IPS-NIHi7 (cell line): Measurements from ENCODE around the gene TSR3.

Experiments used
- DNase-seq: peaks from one replicate; pipeline ENCODE4 v3.0.0; 2012; ENCODE audit warnings: mixed read lengths; ENCODE audit errors: extremely low spot score

TSR3 gene

DNA sequence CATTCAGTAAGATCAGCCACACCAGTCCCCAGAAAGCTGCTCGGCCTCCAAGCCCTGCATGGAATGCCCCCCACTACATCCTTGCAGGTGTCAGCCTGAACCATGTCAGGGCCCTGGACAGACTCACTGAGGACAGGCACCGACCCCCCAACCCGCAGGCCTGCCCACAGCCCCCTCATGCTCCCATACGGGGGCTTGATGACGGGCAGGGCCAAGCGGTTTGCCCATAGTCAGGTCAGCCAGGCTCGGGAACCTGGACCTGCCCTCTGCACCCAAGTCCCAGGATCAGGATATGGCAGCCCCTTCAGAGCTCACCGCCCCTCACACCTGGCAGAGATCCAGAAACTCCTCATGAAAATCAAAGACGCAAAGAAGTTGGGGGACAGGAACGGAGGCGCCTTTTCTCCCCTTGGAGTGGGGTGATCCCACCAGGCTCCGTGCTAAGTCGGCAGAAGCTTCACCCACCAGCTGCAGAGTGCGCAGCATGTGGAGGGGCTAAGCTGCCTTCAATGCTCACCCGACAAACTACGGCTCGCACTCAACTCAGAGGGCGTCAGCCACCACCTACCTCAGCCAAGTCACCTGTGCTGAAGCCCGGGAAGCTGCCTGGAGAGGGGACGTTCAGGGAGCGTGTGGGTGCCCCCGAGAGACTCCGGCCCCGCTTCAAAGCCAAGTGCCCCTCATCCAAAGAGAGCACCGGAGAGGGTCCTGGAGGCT is 26.6 kb upstream of the TSR3 start:
- no peak for DNase-seq

DNA sequence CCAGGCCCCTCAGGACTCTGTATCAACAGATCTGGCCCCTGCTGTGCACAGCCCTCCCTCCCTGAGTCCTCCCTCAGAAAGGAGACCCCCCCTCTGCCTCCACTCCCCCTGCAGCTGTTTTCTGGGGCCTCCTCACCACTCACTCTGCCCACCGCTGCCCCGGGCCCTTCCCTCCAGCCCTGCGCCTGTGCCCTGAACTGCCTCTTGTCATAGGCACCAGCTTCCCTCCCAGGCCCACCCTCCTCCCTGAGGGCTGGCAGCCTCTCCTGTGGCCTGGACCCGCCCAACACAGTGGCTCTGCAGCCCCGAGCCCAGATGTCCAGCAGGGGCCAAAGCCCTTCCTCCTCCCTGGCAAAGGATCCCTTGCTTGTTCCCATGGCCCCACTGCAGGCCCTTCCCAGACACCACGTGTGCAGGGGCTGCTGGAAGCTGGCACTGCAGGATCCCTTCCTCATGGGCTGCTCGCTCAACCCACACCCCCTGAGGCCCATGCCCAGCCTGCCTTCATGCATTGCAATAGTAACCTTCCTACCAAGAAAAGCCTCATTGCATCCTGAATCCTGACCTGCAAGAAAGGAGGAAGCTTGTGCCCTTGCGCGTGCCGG is 25.8 kb upstream of the TSR3 start:
- DNase-seq: no peak

GRCh38 chr16:1375741-1376410 is 24.2 kb upstream of the TSR3 start:
- DNase-seq: no peak

DNA sequence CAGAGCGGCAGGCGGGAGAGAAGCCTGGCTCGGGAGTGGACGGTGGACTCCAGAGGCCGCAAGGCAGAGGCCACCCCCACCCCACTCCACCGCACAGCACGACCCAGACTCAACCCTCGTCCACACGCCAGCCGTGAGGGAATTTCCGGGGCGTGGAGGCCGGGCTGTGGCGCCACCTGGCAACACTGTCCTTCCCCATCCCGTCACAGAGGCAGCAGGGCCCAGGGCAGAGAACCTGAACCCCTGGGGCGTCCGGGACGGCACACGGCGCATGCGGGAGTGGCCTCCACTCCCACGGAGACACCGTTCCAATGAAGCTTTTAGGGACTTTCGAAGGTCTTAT is 23.6 kb upstream of the TSR3 start:
- DNase-seq: no peak

DNA sequence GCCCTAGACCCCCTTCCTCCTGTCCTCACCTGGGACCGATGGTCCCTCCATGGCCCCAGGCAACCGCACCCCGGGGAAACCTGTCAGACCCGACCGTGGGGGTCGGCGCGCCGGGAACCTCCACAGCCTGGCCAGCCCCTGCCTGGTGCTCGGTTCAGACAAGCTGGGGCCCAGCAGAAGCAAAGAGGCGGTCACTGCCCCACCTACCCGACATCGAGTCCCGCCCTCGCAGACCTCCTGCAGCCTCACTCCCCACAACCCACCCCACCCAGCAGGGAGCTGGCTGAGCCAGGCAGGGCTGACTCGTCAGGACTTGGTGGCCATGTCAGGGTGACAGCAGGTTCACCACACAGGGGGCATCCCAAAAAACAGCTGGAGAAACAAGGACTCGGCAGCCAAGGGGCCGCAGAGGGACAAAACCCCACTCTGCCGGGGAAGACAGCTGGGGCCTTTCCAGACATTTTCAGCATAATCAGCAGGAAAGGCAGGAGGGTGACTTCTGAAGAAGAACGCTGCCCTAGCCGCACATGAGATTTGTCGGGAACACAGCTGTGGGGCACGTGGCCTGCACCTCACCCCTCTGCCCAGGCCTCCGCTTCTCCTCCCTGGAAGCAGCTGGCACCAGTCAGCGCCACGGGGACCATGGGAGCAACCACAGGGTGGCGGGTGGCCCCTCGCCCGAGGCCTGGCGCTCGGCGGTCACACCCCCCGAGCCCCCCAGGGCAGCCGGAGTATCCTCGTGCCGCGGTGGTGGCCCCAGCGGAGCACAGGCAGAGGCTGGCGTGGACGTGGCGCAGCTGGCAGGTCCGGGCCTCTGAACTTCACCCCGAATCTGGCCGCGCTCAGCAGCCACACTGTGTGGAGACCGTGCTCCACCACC is 23.0 kb upstream of the TSR3 start:
- DNase-seq: no peak

GRCh38 chr16:1372292-1372950 is 20.7 kb upstream of the TSR3 start:
- DNase-seq: no peak

DNA sequence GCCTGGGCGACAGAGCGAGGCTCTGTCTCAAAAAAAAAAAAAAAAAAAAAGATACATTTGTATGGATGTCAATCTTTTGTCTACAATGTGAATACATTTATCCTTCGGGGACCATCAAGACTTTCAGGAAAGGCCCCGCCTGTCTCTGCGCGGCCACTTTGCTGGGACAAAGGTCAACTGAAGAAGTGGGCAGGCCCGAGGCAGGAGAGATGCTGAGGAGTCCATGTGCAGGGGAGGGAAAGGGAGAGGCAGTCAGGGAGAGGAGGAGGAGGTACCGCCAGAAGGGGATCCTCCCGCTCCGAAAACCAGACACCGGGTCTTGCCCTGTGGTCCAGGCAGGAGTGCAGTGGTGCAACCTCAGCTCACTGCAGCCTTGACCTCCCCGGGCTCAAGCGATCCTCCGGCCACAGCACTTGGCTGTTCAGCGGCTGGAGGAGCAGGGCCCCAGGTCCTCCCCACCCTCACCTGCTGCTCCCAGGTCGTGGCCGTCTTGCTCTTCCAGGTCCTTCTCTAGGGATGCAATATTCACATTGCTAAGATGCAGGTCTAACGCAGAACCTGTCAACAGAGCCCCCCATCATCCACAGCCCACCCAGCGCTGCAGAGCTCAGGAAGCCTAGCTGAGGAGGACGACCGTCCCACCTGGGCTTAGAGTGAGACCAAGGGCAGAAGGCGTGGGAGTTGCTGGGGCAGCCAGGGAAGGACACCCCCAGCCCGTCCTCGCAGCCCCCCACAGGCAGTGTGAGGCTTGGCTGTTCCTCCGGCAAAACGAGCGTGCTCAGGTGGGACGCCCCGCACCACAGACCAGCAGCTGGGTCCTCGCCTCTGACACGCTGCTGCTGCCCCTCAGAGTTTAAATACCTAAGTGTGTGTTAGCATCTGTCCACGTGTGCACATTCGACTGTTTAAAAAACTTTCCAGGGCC is 19.6 kb upstream of the TSR3 start:
- no peak for DNase-seq

DNA sequence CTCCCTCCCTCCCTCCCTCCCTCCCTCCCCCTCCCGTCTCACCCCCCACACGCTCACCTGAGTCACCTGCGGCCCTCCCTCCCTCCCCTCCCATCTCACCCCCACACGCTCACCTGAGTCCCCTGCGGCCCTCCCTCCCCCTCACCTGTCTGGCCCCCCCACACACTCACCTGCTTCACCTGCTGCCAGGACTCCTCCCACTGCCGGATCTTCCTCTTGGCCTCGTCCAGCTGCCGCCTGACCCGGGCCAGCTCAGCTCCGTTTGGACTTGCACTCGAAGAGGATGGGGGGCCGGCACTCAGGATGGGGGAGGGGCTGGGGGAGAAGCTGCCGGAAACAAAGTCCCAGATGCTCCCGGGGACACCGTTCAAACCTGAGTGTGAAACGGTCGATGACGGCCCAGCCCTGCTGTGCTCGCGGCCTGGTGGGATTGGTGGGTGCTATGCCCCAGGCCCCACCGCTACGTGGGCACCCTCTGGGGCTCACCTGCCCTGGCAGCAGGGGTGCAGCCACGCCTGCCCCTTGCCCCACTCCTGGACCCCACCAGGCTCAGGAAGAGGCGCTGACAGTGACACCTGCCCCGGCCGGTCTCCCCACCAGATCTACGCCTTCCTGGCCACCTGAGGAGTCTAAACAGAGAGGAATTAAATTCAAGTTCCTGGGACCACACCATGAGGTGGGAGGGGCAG is 16.0 kb upstream of the TSR3 start:
- DNase-seq: no peak

GRCh38 chr16:1366712-1367299 is 15.1 kb upstream of the TSR3 start:
- no peak for DNase-seq

DNA sequence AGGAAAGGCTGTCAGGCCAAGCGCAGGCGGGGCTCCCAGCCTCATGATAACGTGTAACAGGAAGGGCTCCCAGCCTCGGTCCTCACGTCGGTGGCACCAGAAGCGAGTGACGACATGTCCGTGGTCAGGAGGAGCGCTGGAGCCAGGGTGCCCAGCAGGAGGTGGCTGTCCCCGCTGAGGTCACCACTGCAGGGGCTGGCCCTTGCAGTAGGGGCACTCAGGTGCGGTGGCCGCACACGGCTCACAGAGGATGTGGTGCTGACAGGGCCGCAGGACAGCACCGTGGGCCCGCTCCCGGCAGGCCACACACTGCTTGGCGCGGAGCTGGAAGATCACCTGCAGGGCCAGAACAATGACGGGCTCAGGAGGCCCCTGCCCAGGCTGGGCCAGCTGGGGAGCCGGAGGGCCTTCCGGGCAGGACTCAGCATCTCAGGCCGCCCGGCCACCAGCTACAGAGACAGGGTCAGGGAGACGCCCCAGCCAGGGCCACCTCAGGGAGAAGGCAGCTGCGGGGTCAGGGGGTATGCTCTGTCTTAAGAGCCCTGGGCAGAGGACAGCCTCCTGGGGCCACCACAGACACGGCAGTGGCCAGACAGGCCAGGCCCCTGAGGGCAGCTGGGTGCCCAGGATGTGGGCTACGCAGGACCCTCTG is 14.5 kb upstream of the TSR3 start:
- DNase-seq: no peak

- DNase-seq: no peak
Measured at GRCh38 chr16:1364510-1364909, 12.8 kb upstream of the TSR3 start.

DNA sequence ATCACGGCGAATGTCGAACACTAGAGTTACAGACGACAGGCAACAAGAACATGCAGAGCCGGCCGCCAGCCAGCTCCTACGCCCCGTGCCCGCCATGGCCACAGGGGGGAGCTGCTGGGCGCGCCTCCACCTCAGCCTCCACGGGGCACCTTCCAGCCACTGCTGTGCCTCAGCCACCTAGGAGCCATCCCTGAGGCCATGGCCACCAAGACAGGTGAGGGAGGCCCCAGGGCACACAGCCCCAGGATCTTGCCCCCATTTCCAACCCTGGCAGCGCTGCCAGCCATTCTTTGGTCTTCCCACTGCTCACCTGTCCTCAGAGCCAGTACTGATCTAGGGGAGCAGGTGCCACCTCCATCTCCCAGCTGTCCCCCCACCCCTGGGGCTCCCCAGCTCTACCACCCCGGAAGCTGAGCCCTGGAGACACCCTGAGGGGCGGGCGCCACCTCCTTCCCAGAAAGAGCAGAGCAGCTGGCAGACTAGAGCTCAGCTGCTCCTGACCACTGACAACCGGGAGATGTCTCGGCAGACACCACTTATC is 11.9 kb upstream of the TSR3 start:
- DNase-seq: peak; percentile 89

GRCh38 chr16:1362807-1363206 is 11.1 kb upstream of the TSR3 start:
- no peak for DNase-seq

- no peak for DNase-seq
Measured at GRCh38 chr16:1361685-1362360, 10.1 kb upstream of the TSR3 start.

- DNase-seq: no peak
Measured at GRCh38 chr16:1357906-1358566, 6.4 kb upstream of the TSR3 start.

DNA sequence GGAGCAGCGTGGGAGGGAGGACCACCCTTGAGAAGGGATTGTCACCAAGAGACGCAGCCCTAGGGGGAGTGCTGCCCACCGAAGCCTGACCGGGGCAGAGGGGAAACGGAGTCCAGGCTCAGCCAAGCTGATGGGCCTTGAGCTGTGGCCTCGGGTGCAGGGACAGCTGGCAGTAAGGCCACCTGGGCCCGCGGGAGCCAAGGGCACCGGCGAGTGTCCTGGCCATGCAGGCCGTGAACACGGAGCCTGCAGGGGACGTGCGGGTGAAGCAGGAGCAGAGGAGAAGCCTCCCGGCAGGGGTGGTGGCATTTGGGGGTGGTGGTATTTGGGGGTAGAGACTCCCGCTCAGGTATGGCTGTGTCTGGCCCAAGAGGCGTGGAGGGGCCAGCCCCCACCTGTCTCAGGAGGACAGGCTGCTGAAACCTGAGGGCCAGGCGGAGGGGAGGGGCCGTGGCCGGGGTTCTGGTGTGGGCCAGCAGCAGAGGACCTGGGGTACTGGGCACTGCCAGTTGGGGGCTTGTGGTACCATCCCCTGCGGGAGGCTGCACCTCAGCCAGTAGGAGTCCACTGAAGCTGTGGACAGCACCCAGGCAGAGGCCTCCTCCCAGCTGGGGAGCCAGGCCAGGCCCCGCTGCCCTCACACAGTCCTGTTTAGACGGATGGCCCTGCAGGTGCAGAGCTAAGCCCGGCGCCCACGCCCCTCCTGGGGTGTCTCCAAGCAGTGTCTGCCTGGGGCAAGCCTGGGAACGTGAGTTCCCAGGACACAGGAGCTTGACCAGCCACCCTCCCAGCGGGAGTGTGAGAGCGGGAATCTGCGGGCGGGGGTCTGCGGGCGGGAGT is 4.6 kb upstream of the TSR3 start:
- DNase-seq: no peak

DNA sequence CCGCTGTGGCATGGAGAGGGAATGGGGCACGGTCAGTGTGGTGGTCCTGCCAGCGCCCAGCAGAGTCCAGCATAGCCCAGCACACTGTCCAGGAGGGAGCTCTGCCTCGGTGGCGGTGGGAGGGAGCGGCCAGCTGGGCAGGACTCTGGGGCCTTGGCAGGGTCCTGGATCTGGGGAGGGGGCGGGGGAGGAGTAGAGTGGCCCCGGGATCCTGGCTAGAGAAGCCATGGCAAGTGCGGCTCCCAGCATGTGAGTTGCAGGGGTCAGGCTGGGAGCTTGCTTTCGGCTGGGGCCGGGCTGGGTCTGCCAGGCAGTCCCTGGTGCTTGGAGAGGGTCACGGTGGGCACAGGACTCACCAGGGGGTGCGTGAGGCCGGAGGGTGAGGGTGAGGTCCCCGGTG is 3.9 kb upstream of the TSR3 start:
- no peak for DNase-seq
